Effector memory CD4-positive, alpha-beta T cell (primary cell): Measurements from ENCODE around the gene NLRC5.
"Not testable (repeated sequence)": the region's sequence is repeated elsewhere in the genome, so short reads cannot be mapped to it uniquely, and the experiment has no call there.

ENCODE experiments used
- DNase-seq, 3 donors: peaks; one replicate each; pipeline ENCODE4 v3.0.0-alpha.2; 2020
- H3K27ac ChIP-seq: 2 replicates; pipeline ENCODE4 v1.7.0; 2013; ENCODE audit warnings: mild to moderate bottlenecking, low read length, moderate library complexity; ENCODE audit not compliant: insufficient read depth, poor library complexity, severe bottlenecking
- H3K27me3 ChIP-seq: replicated peaks from 2 replicates; pipeline ENCODE4 v1.7.0; 2013; ENCODE audit warnings: mild to moderate bottlenecking, low read length; ENCODE audit not compliant: insufficient read depth, control insufficient read depth, poor library complexity, severe bottlenecking
- H3K36me3 ChIP-seq: 2 replicates; pipeline ENCODE4 v1.7.0; 2013; ENCODE audit warnings: mild to moderate bottlenecking, low read length, moderate library complexity; ENCODE audit not compliant: control insufficient read depth, insufficient read depth
- H3K4me1 ChIP-seq: 2 replicates; pipeline ENCODE4 v1.7.0; 2013; ENCODE audit warnings: low read length, mild to moderate bottlenecking; ENCODE audit not compliant: control insufficient read depth, insufficient read depth, poor library complexity, severe bottlenecking
- H3K4me3 ChIP-seq: 2 replicates; pipeline ENCODE4 v1.7.0; 2013; ENCODE audit warnings: low read length, low read depth, mild to moderate bottlenecking; ENCODE audit not compliant: insufficient read depth, poor library complexity, severe bottlenecking
- H3K9me3 ChIP-seq: 2 replicates; pipeline ENCODE4 v1.7.0; 2013; ENCODE audit warnings: mild to moderate bottlenecking, low read length, moderate library complexity; ENCODE audit not compliant: control insufficient read depth

Gene NLRC5

GRCh38 chr16:56999409-57000270, 10.3 kb downstream of the NLRC5 start:
- DNase-seq = peak; percentile 39 to 63 (median 47)
- H3K27ac ChIP-seq = peak overlapping the region; percentile 73
- H3K4me3 ChIP-seq = peak overlapping the region; percentile 19
- no peaks in the 10 kb centered on the region for H3K27me3 ChIP-seq
- peaks cover 68% of the 10 kb centered on the region for H3K4me1 ChIP-seq
- H3K9me3 ChIP-seq = no peaks in the 10 kb centered on the region
- H3K36me3 ChIP-seq = peaks cover 16% of the 10 kb centered on the region

GRCh38 chr16:57000271-57001025, 11.1 kb downstream of the NLRC5 start:
- H3K36me3 ChIP-seq = peaks cover 22% of the 10 kb centered on the region
- no peaks in the 10 kb centered on the region for H3K27me3 ChIP-seq
- H3K4me1 ChIP-seq = peaks cover 64% of the 10 kb centered on the region
- peak overlapping the region; percentile 19 for H3K4me3 ChIP-seq
- H3K27ac ChIP-seq = peak overlapping the region; percentile 73
- no peaks in the 10 kb centered on the region for H3K9me3 ChIP-seq
- DNase-seq = peak in 1 of 3 donors; percentile 17

- H3K4me1 ChIP-seq = peaks cover 67% of the 10 kb centered on the region
- no peaks in the 10 kb centered on the region for H3K27me3 ChIP-seq
- H3K36me3 ChIP-seq = peaks cover 22% of the 10 kb centered on the region
- H3K9me3 ChIP-seq = no peaks in the 10 kb centered on the region
- no peak for DNase-seq
- H3K4me3 ChIP-seq = no peak overlapping the region
- H3K27ac ChIP-seq = peak overlapping the region; percentile 73
These were observed 11.8 kb downstream of the NLRC5 start for GRCh38 chr16:57001026-57001679.

GRCh38 chr16:57003439-57004386, 14.4 kb downstream of the NLRC5 start:
- DNase-seq = no peak
- Histone ChIP-seq H3K9me3 (no peaks in the 10 kb centered on the region), H3K4me3 (no peak overlapping the region), H3K4me1 (peaks cover 53% of the 10 kb centered on the region), H3K27me3 (no peaks in the 10 kb centered on the region), H3K27ac (peak overlapping the region; percentile 18), H3K36me3 (peaks cover 22% of the 10 kb centered on the region)

- H3K4me3 ChIP-seq = no peak overlapping the region
- H3K27ac ChIP-seq = no peak overlapping the region
- no peak for DNase-seq
- H3K36me3 ChIP-seq = peaks cover 22% of the 10 kb centered on the region
- H3K9me3 ChIP-seq = no peaks in the 10 kb centered on the region
- no peaks in the 10 kb centered on the region for H3K27me3 ChIP-seq
- peaks cover 44% of the 10 kb centered on the region for H3K4me1 ChIP-seq
These were observed 15.3 kb downstream of the NLRC5 start for GRCh38 chr16:57004387-57005250.

GRCh38 chr16:57005597-57005996, 16.2 kb downstream of the NLRC5 start:
- H3K27me3 ChIP-seq, DNase-seq, H3K4me3 ChIP-seq, H3K9me3 ChIP-seq, H3K27ac ChIP-seq: not testable (repeated sequence)
- Histone ChIP-seq H3K4me1 (peaks cover 42% of the 10 kb centered on the region), H3K36me3 (peaks cover 22% of the 10 kb centered on the region)

- Histone ChIP-seq H3K36me3 (peaks cover 18% of the 10 kb centered on the region), H3K4me3 (no peak overlapping the region), H3K27me3 (no peaks in the 10 kb centered on the region), H3K9me3 (no peaks in the 10 kb centered on the region), H3K27ac (no peak overlapping the region), H3K4me1 (peaks cover 43% of the 10 kb centered on the region)
- DNase-seq = no peak
These were observed 17.7 kb downstream of the NLRC5 start for GRCh38 chr16:57007050-57007449.

GRCh38 chr16:57007530-57007929, 18.2 kb downstream of the NLRC5 start:
- Histone ChIP-seq H3K4me1 (peaks cover 48% of the 10 kb centered on the region), H3K9me3 (no peaks in the 10 kb centered on the region), H3K36me3 (peaks cover 16% of the 10 kb centered on the region), H3K27ac (no peak overlapping the region), H3K27me3 (no peaks in the 10 kb centered on the region), H3K4me3 (no peak overlapping the region)
- DNase-seq = no peak
